Measurements from ENCODE around the gene EFEMP1. TPM values are rescaled to one million over a fixed set of nuclear protein-coding genes. Genes with fewer than 3 reads are reported as not detected.
A peak's percentile ranks its signal among the peaks of the same experiment; 100 is the strongest.

The EFEMP1 gene
- total RNA-seq, 4 donors from 2014 or later = 113 to 253 (median 137) TPM

- H3K4me1 ChIP-seq = peaks cover 0 to 31% (median 7%) of the 10 kb centered on the region in 4 donors
- H3K27me3 ChIP-seq = no peaks in the 10 kb centered on the region
- no peak for TF ChIP-seq EP300 (IDR thresholded peaks at IDR 0.05)
- TF ChIP-seq POLR2A (IDR thresholded peaks at IDR 0.05) = no peak
- no peak for TF ChIP-seq CTCF (IDR thresholded peaks at IDR 0.05)
- WGBS, 2 donors = 89 to 94% methylated on average over 6 of the region's 6 CpGs
- H3K4me3 ChIP-seq = no peak overlapping the region
- no peaks in the 10 kb centered on the region for H3K36me3 ChIP-seq
- no peaks in the 10 kb centered on the region for H3K9me3 ChIP-seq
- peak overlapping the region in 2 of 4 donors; percentile 73 to 82 for H3K27ac ChIP-seq
- DNase-seq (ENCODE audit: low spot score in 2 of 2) = no peak
Measured at GRCh38 chr2:55861733-55862132, 61.8 kb downstream of the EFEMP1 start.

- H3K36me3 ChIP-seq = no peaks in the 10 kb centered on the region
- no peak for DNase-seq (ENCODE audit: low spot score in 2 of 2)
- H3K27ac ChIP-seq = no peak overlapping the region
- peaks cover 0 to 31% (median 7%) of the 10 kb centered on the region in 4 donors for H3K4me1 ChIP-seq
- no peaks in the 10 kb centered on the region for H3K9me3 ChIP-seq
- H3K27me3 ChIP-seq = no peaks in the 10 kb centered on the region
- TF ChIP-seq CTCF (IDR thresholded peaks at IDR 0.05) (no peak), EP300 (IDR thresholded peaks at IDR 0.05) (no peak), POLR2A (IDR thresholded peaks at IDR 0.05) (no peak)
- 60 to 73% methylated on average over 2 of the region's 2 CpGs for whole genome bisulfite sequencing, 2 donors
- H3K4me3 ChIP-seq = no peak overlapping the region
Measured at GRCh38 chr2:55860832-55861231, 62.8 kb downstream of the EFEMP1 start.

GRCh38 chr2:55859875-55860274 is 63.7 kb downstream of the EFEMP1 start:
- no peak overlapping the region for H3K27ac ChIP-seq

GRCh38 chr2:55857766-55858165 is 65.8 kb downstream of the EFEMP1 start:
- no peak overlapping the region for H3K27ac ChIP-seq
- H3K9me3 ChIP-seq = no peaks in the 10 kb centered on the region
- TF ChIP-seq POLR2A (IDR thresholded peaks at IDR 0.05) = no peak
- TF ChIP-seq EP300 (IDR thresholded peaks at IDR 0.05) = no peak
- no peak for TF ChIP-seq CTCF (IDR thresholded peaks at IDR 0.05)
- no peaks in the 10 kb centered on the region for H3K36me3 ChIP-seq
- DNase-seq (ENCODE audit: low spot score in 2 of 2) = no peak
- H3K4me1 ChIP-seq = peaks cover 0 to 13% (median 4%) of the 10 kb centered on the region in 4 donors
- no peak overlapping the region for H3K4me3 ChIP-seq
- WGBS, 2 donors = 92 to 95% methylated on average over 2 of the region's 2 CpGs
- H3K27me3 ChIP-seq = no peaks in the 10 kb centered on the region

More at GRCh38 chr2:55859875-55860274, 63.7 kb downstream of the EFEMP1 start:
- no peaks in the 10 kb centered on the region for H3K36me3 ChIP-seq
- DNase-seq (ENCODE audit: low spot score in 2 of 2) = no peak
- H3K9me3 ChIP-seq = no peaks in the 10 kb centered on the region
- peaks cover 0 to 21% (median 7%) of the 10 kb centered on the region in 4 donors for H3K4me1 ChIP-seq
- no peak for TF ChIP-seq POLR2A (IDR thresholded peaks at IDR 0.05)
- TF ChIP-seq CTCF (IDR thresholded peaks at IDR 0.05) = no peak
- no peak for TF ChIP-seq EP300 (IDR thresholded peaks at IDR 0.05)
- WGBS, 2 donors = 89 to 93% methylated on average over 3 of the region's 3 CpGs
- no peak overlapping the region for H3K4me3 ChIP-seq
- no peaks in the 10 kb centered on the region for H3K27me3 ChIP-seq

- DNase-seq (ENCODE audit: low spot score in 2 of 2) = no peak
- Histone ChIP-seq H3K9me3 (no peaks in the 10 kb centered on the region), H3K4me3 (no peak overlapping the region), H3K36me3 (no peaks in the 10 kb centered on the region), H3K27ac (no peak overlapping the region), H3K27me3 (no peaks in the 10 kb centered on the region), H3K4me1 (peaks cover 0 to 4% (median under 1%) of the 10 kb centered on the region in 4 donors)
- 74 to 82% methylated on average over 3 of the region's 3 CpGs for WGBS, 2 donors
- TF ChIP-seq POLR2A (IDR thresholded peaks at IDR 0.05) (no peak), CTCF (IDR thresholded peaks at IDR 0.05) (no peak), EP300 (IDR thresholded peaks at IDR 0.05) (no peak)
Measured at GRCh38 chr2:55856936-55857335, 66.6 kb downstream of the EFEMP1 start.

Data from tibial nerve (tissue), 4 donors.